Neural cell (in vitro differentiated cells): ENCODE results near the gene RAVER2.

ENCODE experiments used
- EZH2 ChIP-seq: fragments of 200-600, 300-800 bp; shearing (Covaris generic), sonication (generic); IDR thresholded peaks from 2 replicates; pipeline ENCODE4 v1.6.1; 2014; ENCODE audit warnings: antibody characterized with exemption, low read length, borderline replicate concordance, mild to moderate bottlenecking; ENCODE audit not compliant: insufficient read depth, poor library complexity, severe bottlenecking
- REST ChIP-seq: IDR thresholded peaks from 2 replicates; pipeline ENCODE4 v1.6.1; 2012; ENCODE audit warnings: borderline replicate concordance
- TAF1 ChIP-seq: IDR thresholded peaks from 2 replicates; pipeline ENCODE4 v1.6.1; 2012; ENCODE audit warnings: low read depth
- TF ChIP-seq, protein P1 (sequence below): fragments of 450-650 bp; IDR thresholded peaks from 2 replicates; pipeline ENCODE4 v1.5.1; 2014; ENCODE audit warnings: antibody characterized with exemption, mild to moderate bottlenecking, moderate library complexity; ENCODE audit not compliant: poor library complexity, severe bottlenecking

DNA sequence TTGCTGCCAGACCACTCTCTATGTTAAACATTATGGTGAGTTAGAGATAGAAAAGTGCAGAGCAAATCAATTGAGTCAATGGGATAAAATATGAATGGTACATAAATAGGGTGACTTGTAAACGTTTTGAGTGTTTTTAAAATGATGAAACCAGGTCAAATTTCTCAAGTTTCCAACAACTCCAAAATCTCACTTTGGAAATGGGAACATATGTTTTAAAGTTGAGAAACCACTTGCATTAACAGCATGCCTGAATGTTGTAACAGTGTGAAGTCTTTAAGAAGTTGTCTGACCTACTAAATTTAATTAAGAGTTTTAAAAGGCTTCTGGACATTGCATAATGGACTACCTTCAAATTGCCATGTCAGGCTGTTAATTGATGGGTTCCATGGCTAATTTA is 33.6 kb upstream of the RAVER2 start:
- TF ChIP-seq, protein P1, sequence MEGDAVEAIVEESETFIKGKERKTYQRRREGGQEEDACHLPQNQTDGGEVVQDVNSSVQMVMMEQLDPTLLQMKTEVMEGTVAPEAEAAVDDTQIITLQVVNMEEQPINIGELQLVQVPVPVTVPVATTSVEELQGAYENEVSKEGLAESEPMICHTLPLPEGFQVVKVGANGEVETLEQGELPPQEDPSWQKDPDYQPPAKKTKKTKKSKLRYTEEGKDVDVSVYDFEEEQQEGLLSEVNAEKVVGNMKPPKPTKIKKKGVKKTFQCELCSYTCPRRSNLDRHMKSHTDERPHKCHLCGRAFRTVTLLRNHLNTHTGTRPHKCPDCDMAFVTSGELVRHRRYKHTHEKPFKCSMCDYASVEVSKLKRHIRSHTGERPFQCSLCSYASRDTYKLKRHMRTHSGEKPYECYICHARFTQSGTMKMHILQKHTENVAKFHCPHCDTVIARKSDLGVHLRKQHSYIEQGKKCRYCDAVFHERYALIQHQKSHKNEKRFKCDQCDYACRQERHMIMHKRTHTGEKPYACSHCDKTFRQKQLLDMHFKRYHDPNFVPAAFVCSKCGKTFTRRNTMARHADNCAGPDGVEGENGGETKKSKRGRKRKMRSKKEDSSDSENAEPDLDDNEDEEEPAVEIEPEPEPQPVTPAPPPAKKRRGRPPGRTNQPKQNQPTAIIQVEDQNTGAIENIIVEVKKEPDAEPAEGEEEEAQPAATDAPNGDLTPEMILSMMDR, result no peak
- TF ChIP-seq REST, result no peak
- TF ChIP-seq TAF1, result no peak
- no peak for TF ChIP-seq EZH2
